SK-N-SH (cell line): ENCODE measurements around the gene PLCB1. TPM values are rescaled to one million over a fixed set of nuclear protein-coding genes. Genes with fewer than 3 reads are reported as not detected.

ENCODE experiments used
- CTCF ChIA-PET: fragments of 300-600, 350-600 bp; formaldehyde crosslinking; extraction: SDS; loops from one replicate; lab custom pipeline; 2021; lab: Yijun Ruan, JAX
- POLR2A ChIA-PET: fragments of 350-600 bp; sonication (Branson Sonifier 250); formaldehyde crosslinking; extraction: SDS; loops from one replicate; lab custom pipeline; 2020; ENCODE audit warnings: antibody characterized with exemption, inconsistent platforms; lab: Yijun Ruan, JAX
- DNase-seq: peaks from one replicate; pipeline ENCODE4 v3.0.0; 2012
- H2AFZ ChIP-seq: fragments of 200-600 bp; sonication (generic); 2 replicates; pipeline ENCODE4 v1.8.1; 2016; ENCODE audit warnings: antibody characterized with exemption, mild to moderate bottlenecking, low read depth
- H3F3A ChIP-seq: fragments of 200-600 bp; sonication (generic); replicated peaks from 2 replicates; pipeline ENCODE3; 2016; ENCODE audit warnings: antibody characterized with exemption, mild to moderate bottlenecking; ENCODE audit not compliant: insufficient read depth
- H3K27ac ChIP-seq, 2 experiments: fragments of 200-500 bp in 1 of 2; fragments of 200-600 bp in 1 of 2; sonication (Bioruptor generic) in 1 of 2; sonication (generic), shearing (Covaris generic) in 1 of 2; 2 replicates each; pipeline versions ENCODE4 v1.5.1 to v1.6.1; 2014 to 2016; ENCODE audit warnings: low read depth in 2 of 2, inconsistent platforms in 1 of 2, low read length in 1 of 2, mild to moderate bottlenecking in 1 of 2, mixed read lengths in 1 of 2
- H3K27me3 ChIP-seq: fragments of 200-600 bp; sonication (generic), shearing (Covaris generic); 2 replicates; pipeline ENCODE4 v1.6.1; 2016; ENCODE audit warnings: mixed run types; ENCODE audit not compliant: insufficient read depth
- H3K36me3 ChIP-seq, 2 experiments: fragments of 200-500 bp in 1 of 2; fragments of 200-600 bp in 1 of 2; sonication (Bioruptor generic) in 1 of 2; sonication (generic) in 1 of 2; replicated peaks in 1 of 2; 2 replicates each; pipeline versions ENCODE3 to v1.5.1; 2014 to 2016; ENCODE audit warnings: low read length in 1 of 2, mild to moderate bottlenecking in 1 of 2; ENCODE audit not compliant: insufficient read depth in 2 of 2, control insufficient read depth in 1 of 2
- H3K4me1 ChIP-seq, 2 experiments: fragments of 200-500 bp in 1 of 2; fragments of 200-600 bp in 1 of 2; sonication (Bioruptor generic) in 1 of 2; sonication (generic), shearing (Covaris generic) in 1 of 2; 2 replicates each; pipeline versions ENCODE4 v1.5.1 to v1.6.1; 2014 to 2016; ENCODE audit warnings: low read depth in 1 of 2, low read length in 1 of 2, mixed run types in 1 of 2; ENCODE audit not compliant: insufficient read depth in 2 of 2, control insufficient read depth in 1 of 2
- H3K4me2 ChIP-seq: fragments of 200-600 bp; sonication (generic), shearing (Covaris generic); 2 replicates; pipeline ENCODE4 v1.6.1; 2017; ENCODE audit warnings: mixed run types
- H3K4me3 ChIP-seq, 2 experiments: fragments of 200-500 bp in 1 of 2; fragments of 200-600 bp in 1 of 2; sonication (Bioruptor generic) in 1 of 2; sonication (generic), shearing (Covaris generic) in 1 of 2; 2 replicates each; pipeline versions ENCODE4 v1.5.1 to v1.8.1; 2014 to 2016; ENCODE audit warnings: low read depth in 2 of 2, inconsistent platforms in 1 of 2, low read length in 1 of 2, mild to moderate bottlenecking in 1 of 2, mixed read lengths in 1 of 2, moderate library complexity in 1 of 2
- H3K79me2 ChIP-seq: fragments of 200-600 bp; sonication (generic); 2 replicates; pipeline ENCODE4 v1.8.1; 2017; ENCODE audit warnings: mild to moderate bottlenecking; ENCODE audit not compliant: insufficient read depth
- H3K9ac ChIP-seq: fragments of 200-600 bp; sonication (generic); 2 replicates; pipeline ENCODE4 v1.6.1; 2017; ENCODE audit warnings: mixed run types
- H3K9me2 ChIP-seq: fragments of 200-600 bp; sonication (generic); 2 replicates; pipeline ENCODE4 v1.6.1; 2017; ENCODE audit warnings: mixed run types
- H3K9me3 ChIP-seq: fragments of 200-600 bp; sonication (generic); 2 replicates; pipeline ENCODE4 v1.6.1; 2017; ENCODE audit warnings: mixed run types, mild to moderate bottlenecking, moderate library complexity
- H4K20me1 ChIP-seq: fragments of 200-600 bp; sonication (generic); 2 replicates; pipeline ENCODE4 v1.6.1; 2017; ENCODE audit warnings: mild to moderate bottlenecking, mixed run types; ENCODE audit not compliant: insufficient read depth
- CHD2 ChIP-seq: fragments of 150-350 bp; IDR thresholded peaks from 2 replicates; pipeline ENCODE4 v1.6.1; 2018; ENCODE audit warnings: low read length; ENCODE audit not compliant: partially characterized antibody
- EZH2phosphoT487 ChIP-seq: fragments of 200-600 bp; sonication (generic); IDR thresholded peaks from 2 replicates; pipeline ENCODE4 v1.6.1; 2017; ENCODE audit warnings: low read depth, mixed run types, mild to moderate bottlenecking, antibody characterized with exemption, moderate library complexity, borderline replicate concordance
- FOSL2 ChIP-seq: IDR thresholded peaks from 2 replicates; pipeline ENCODE4 v1.4.0; 2012; ENCODE audit warnings: low read depth, mild to moderate bottlenecking, moderate library complexity, borderline replicate concordance
- GATA2 ChIP-seq: sonication (generic); formaldehyde crosslinking; IDR thresholded peaks from 2 replicates; pipeline ENCODE4 v1.5.0; 2020; ENCODE audit warnings: mild to moderate bottlenecking, missing genetic modification reagents
- NFIC ChIP-seq: IDR thresholded peaks from 2 replicates; pipeline ENCODE4 v1.4.0; 2012; ENCODE audit warnings: borderline replicate concordance
- NRF1 ChIP-seq: IDR thresholded peaks from 2 replicates; pipeline ENCODE4 v1.6.1; 2012; ENCODE audit warnings: low read depth, mild to moderate bottlenecking, low read length
- PBX3 ChIP-seq: IDR thresholded peaks from 2 replicates; pipeline ENCODE4; 2012
- RCOR1 ChIP-seq: fragments of 150-350 bp; IDR thresholded peaks from 2 replicates; pipeline ENCODE4 v1.6.1; 2017; ENCODE audit warnings: antibody characterized with exemption, low read length
- REST ChIP-seq: IDR thresholded peaks from 2 replicates; pipeline ENCODE4 v1.6.1; 2012; ENCODE audit warnings: mild to moderate bottlenecking, low read depth, low read length, moderate library complexity
- RFX5 ChIP-seq: IDR thresholded peaks from 2 replicates; pipeline ENCODE4 v1.6.1; 2012; ENCODE audit warnings: mild to moderate bottlenecking, improper control_type of control experiment, low read length
- SIN3A ChIP-seq: IDR thresholded peaks from 2 replicates; pipeline ENCODE4 v1.6.1; 2012; ENCODE audit warnings: low read depth, mild to moderate bottlenecking, low read length, moderate library complexity, borderline replicate concordance
- SMC3 ChIP-seq: IDR thresholded peaks from 2 replicates; pipeline ENCODE4 v1.6.1; 2012; ENCODE audit warnings: low read depth, low read length, improper control_type of control experiment
- USF1 ChIP-seq: IDR thresholded peaks from 2 replicates; pipeline ENCODE4 v1.4.0; 2012; ENCODE audit warnings: low read depth, borderline replicate concordance
- USF2 ChIP-seq: fragments of 150-350 bp; IDR thresholded peaks from 2 replicates; pipeline ENCODE4 v1.6.1; 2017; ENCODE audit warnings: antibody characterized with exemption, low read length, low read depth, borderline replicate concordance
- YY1 ChIP-seq: IDR thresholded peaks from 2 replicates; pipeline ENCODE4 v1.4.0; 2012; ENCODE audit warnings: low read depth, mild to moderate bottlenecking
- WGBS: methylation state at CpG from one replicate; pipeline ENCODE4 v1.1.6; 2017; ENCODE audit warnings: low lambda C conversion rate; 5-methylcytosine and 5-hydroxymethylcytosine counted together
- polyA plus RNA-seq, 3 experiments: library from polyadenylated mRNA; depleted of rRNA; stranded (reverse); fragments of >200 nt; gene quantifications; 2 replicates each; pipeline ENCODE4 v1.2.3, GENCODE V29; 2012
- TF ChIP-seq, protein P1 (sequence below): IDR thresholded peaks from 2 replicates; pipeline ENCODE4 v1.4.0; 2012; ENCODE audit warnings: low read depth

PLCB1 gene
- polyA plus RNA-seq, 1 of the 3 experiments (the other 2 are of a cell fraction) = 10.5 TPM

GRCh38 chr20:8578161-8578865, 446.2 kb downstream of the PLCB1 start:
- no peaks in the 10 kb centered on the region for H3K36me3 ChIP-seq
- 82% methylated on average over 3 of the region's 3 CpGs for WGBS
- H3K4me3 ChIP-seq = no peak overlapping the region
- H3F3A ChIP-seq = no peaks in the 10 kb centered on the region
- DNase-seq = no peak
- H3K27me3 ChIP-seq = no peaks in the 10 kb centered on the region
- no peaks in the 10 kb centered on the region for H3K9me2 ChIP-seq
- no peaks in the 10 kb centered on the region for H4K20me1 ChIP-seq
- no peak overlapping the region for H3K27ac ChIP-seq
- ChIA-PET POLR2A (no interaction called here), CTCF (no interaction called here)
- no peak overlapping the region for H3K9ac ChIP-seq
- H3K4me2 ChIP-seq = no peak overlapping the region
- no peaks in the 10 kb centered on the region for H3K9me3 ChIP-seq
- no peak overlapping the region for H2AFZ ChIP-seq
- 0 out of 2 replicates have a peak, but pooled peaks cover 3% of the 10 kb centered on the region for H3K79me2 ChIP-seq
- TF ChIP-seq FOSL2 (no peak), SMC3 (no peak), RFX5 (no peak), NFIC (no peak), EZH2phosphoT487 (no peak), RCOR1 (no peak), PBX3 (no peak), YY1 (no peak), GATA2 (CRISPR knock-in tag) (no peak), NRF1 (no peak), USF2 (no peak), SIN3A (no peak)
- TF ChIP-seq, protein P1, sequence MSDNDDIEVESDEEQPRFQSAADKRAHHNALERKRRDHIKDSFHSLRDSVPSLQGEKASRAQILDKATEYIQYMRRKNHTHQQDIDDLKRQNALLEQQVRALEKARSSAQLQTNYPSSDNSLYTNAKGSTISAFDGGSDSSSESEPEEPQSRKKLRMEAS = no peak
- H3K4me1 ChIP-seq = no peaks in the 10 kb centered on the region

- ChIA-PET POLR2A (no interaction called here), CTCF (no interaction called here)
- no peak for DNase-seq
- Histone ChIP-seq H2AFZ (no peak overlapping the region), H3K79me2 (0 out of 2 replicates have a peak, but pooled peaks cover 3% of the 10 kb centered on the region), H3K4me3 (no peak overlapping the region), H3K27ac (no peak overlapping the region), H3K4me1 (no peaks in the 10 kb centered on the region), H3K4me2 (no peak overlapping the region), H3K9me2 (no peaks in the 10 kb centered on the region), H4K20me1 (no peaks in the 10 kb centered on the region), H3K9me3 (no peaks in the 10 kb centered on the region), H3F3A (no peaks in the 10 kb centered on the region), H3K27me3 (no peaks in the 10 kb centered on the region), H3K9ac (no peak overlapping the region), H3K36me3 (no peaks in the 10 kb centered on the region)
- WGBS = 71% methylated on average over 3 of the region's 3 CpGs
- TF ChIP-seq USF1 (no peak), YY1 (no peak), RCOR1 (no peak), REST (no peak), EZH2phosphoT487 (no peak), CHD2 (no peak), GATA2 (CRISPR knock-in tag) (no peak)
Measured at GRCh38 chr20:8579035-8579434, 447.0 kb downstream of the PLCB1 start.
